Loucy (cell line): Measurements from ENCODE around the gene GRAP.

Experiments used
- EZH2phosphoT487 ChIP-seq: fragments of 200-600 bp; IDR thresholded peaks from 2 replicates; pipeline ENCODE4 v1.6.1; 2018; ENCODE audit warnings: antibody characterized with exemption, mild to moderate bottlenecking, moderate library complexity, borderline replicate concordance
- TF ChIP-seq, protein P1 (sequence below): fragments of 200-600 bp; sonication (generic); conservative IDR thresholded peaks from 2 replicates; pipeline ENCODE4 v1.5.1; 2014; ENCODE audit warnings: mild to moderate bottlenecking, antibody characterized with exemption, low read length

DNA sequence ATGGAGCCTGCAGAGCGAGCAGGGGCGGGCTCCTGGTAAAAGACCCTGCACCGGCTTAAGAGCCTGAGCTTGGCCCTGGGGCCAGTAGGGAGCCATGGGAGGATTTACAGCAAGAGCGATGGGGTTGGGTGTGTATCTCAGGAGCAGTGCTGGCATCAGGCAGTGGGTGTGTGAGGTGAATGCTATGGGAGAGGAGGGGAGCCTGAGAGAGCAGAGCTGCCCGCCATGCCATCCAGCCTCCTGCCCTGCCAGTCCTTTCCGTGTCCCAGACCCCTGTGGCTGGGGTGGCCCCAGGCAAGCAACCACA, 65.5 kb downstream of the GRAP start:
- TF ChIP-seq, protein P1, sequence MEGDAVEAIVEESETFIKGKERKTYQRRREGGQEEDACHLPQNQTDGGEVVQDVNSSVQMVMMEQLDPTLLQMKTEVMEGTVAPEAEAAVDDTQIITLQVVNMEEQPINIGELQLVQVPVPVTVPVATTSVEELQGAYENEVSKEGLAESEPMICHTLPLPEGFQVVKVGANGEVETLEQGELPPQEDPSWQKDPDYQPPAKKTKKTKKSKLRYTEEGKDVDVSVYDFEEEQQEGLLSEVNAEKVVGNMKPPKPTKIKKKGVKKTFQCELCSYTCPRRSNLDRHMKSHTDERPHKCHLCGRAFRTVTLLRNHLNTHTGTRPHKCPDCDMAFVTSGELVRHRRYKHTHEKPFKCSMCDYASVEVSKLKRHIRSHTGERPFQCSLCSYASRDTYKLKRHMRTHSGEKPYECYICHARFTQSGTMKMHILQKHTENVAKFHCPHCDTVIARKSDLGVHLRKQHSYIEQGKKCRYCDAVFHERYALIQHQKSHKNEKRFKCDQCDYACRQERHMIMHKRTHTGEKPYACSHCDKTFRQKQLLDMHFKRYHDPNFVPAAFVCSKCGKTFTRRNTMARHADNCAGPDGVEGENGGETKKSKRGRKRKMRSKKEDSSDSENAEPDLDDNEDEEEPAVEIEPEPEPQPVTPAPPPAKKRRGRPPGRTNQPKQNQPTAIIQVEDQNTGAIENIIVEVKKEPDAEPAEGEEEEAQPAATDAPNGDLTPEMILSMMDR: no peak
- no peak for TF ChIP-seq EZH2phosphoT487
